Ishikawa (cell line): ENCODE data around the gene NSG2.

Source experiments
- EP300 ChIP-seq: IDR thresholded peaks from 2 replicates; pipeline ENCODE4 v1.6.1; 2012; ENCODE audit warnings: borderline replicate concordance
- YY1 ChIP-seq: IDR thresholded peaks from 2 replicates; pipeline ENCODE4 v1.6.1; 2012; ENCODE audit warnings: low read depth

DNA sequence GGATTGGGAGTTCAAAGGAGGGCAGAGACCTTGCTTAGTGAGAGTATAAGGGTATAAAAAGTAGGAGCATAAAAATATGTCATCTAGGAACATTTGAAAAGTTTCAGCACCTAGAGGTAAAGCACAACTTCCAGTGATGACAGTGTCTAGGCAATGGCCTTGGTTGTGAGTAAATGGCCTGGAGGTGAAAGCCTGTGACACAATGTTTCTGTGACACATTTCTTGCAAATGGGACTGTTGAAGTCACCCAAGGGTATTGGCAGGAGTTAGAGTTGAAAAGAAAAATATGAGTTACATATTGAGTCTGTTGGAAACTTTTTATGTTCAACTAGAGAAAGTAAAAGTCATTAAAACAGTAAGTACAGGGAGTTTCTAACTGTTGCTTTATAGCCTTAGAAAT is 41.7 kb upstream of the NSG2 start:
- TF ChIP-seq EP300 = no peak
- TF ChIP-seq YY1 = no peak
